Mesendoderm (in vitro differentiated cells): ENCODE data around the gene BCAN.

Experiments
- DNase-seq: peaks from one replicate; pipeline ENCODE4 v3.0.0; 2013
- H2AK5ac ChIP-seq: 2 replicates; pipeline ENCODE4 v1.6.1; 2013; ENCODE audit warnings: low read length, inconsistent platforms
- H2BK120ac ChIP-seq: 2 replicates; pipeline ENCODE4 v1.6.1; 2013; ENCODE audit warnings: low read depth, mild to moderate bottlenecking, low read length, moderate library complexity, mixed read lengths
- H2BK15ac ChIP-seq: replicated peaks from 2 replicates; pipeline ENCODE4 v1.6.1; 2013; ENCODE audit warnings: low read depth, mild to moderate bottlenecking, moderate library complexity
- H2BK5ac ChIP-seq: 2 replicates; pipeline ENCODE4 v1.6.1; 2013; ENCODE audit warnings: low read length, inconsistent platforms
- H3K18ac ChIP-seq: 2 replicates; pipeline ENCODE4 v1.6.1; 2013; ENCODE audit warnings: mild to moderate bottlenecking, low read length, mixed read lengths
- H3K23ac ChIP-seq: one replicate; pipeline ENCODE4 v1.6.1; 2013; ENCODE audit warnings: low read length
- H3K27ac ChIP-seq: 2 replicates; pipeline ENCODE4 v1.5.1; 2013; ENCODE audit warnings: low read depth, mild to moderate bottlenecking, inconsistent platforms, low read length, moderate library complexity
- H3K27me3 ChIP-seq: 2 replicates; pipeline ENCODE4 v1.6.1; 2013; ENCODE audit warnings: low read length, control low read depth, mild to moderate bottlenecking, inconsistent platforms; ENCODE audit not compliant: insufficient read depth, poor library complexity
- H3K36me3 ChIP-seq: 2 replicates; pipeline ENCODE4 v1.6.1; 2013; ENCODE audit warnings: low read length, inconsistent platforms; ENCODE audit not compliant: control insufficient read depth, insufficient read depth
- H3K4ac ChIP-seq: one replicate; pipeline ENCODE4 v1.6.1; 2013; ENCODE audit warnings: low read depth, mild to moderate bottlenecking, low read length, moderate library complexity
- H3K4me1 ChIP-seq: 2 replicates; pipeline ENCODE4 v1.6.1; 2013; ENCODE audit warnings: low read depth, low read length, inconsistent platforms; ENCODE audit not compliant: control insufficient read depth
- H3K4me2 ChIP-seq: 2 replicates; pipeline ENCODE4 v1.6.1; 2013; ENCODE audit warnings: low read length
- H3K4me3 ChIP-seq: 2 replicates; pipeline ENCODE4 v1.5.1; 2013; ENCODE audit warnings: mild to moderate bottlenecking, low read length
- H3K56ac ChIP-seq: one replicate; pipeline ENCODE4 v1.6.1; 2013; ENCODE audit warnings: low read length
- H3K79me1 ChIP-seq: 2 replicates; pipeline ENCODE4 v1.6.1; 2013; ENCODE audit warnings: low read length, inconsistent platforms
- H3K79me2 ChIP-seq: 2 replicates; pipeline ENCODE4 v1.6.1; 2013; ENCODE audit warnings: mild to moderate bottlenecking, low read length; ENCODE audit not compliant: control insufficient read depth, insufficient read depth
- H3K9ac ChIP-seq: 2 replicates; pipeline ENCODE4 v1.6.1; 2013; ENCODE audit warnings: low read length, inconsistent platforms
- H4K5ac ChIP-seq: one replicate; pipeline ENCODE4 v1.6.1; 2013; ENCODE audit warnings: low read length
- H4K8ac ChIP-seq: one replicate; pipeline ENCODE4 v1.6.1; 2013; ENCODE audit warnings: low read depth, mild to moderate bottlenecking, control low read depth, low read length, moderate library complexity
- WGBS: extraction: QIAGEN DNeasy Blood & Tissue Kit; methylation state at CpG from one replicate; pipeline ENCODE4 v1.1.7; 2013; ENCODE audit warnings: low lambda C conversion rate, missing lambda C conversion rate; ENCODE audit not compliant: insufficient coverage; ENCODE audit errors: extremely low coverage; 5-methylcytosine and 5-hydroxymethylcytosine counted together

BCAN gene

DNA sequence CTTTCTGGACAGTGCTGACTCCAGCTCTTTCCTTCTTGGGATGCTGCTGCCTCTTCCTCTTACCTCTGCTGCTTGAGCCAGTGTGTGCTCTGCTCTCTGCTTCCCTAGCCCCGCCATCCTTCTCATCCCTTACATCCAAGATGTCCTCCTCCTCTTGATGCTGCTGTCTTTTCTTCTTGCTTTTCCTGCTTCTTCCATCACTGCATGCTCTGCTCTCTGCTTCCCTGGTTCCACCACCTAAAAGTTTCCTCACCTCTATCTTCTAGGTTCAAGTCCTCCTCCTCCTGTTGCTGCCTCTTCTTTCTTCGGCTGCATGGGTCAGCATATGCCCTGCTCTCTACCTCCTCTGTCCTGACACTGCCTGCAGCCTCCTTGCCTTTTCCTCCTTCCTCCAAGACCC, 46.9 kb upstream of the BCAN start:
- Histone ChIP-seq H3K4me3 (no peak overlapping the region), H3K4me1 (no peaks in the 10 kb centered on the region), H3K9ac (no peak overlapping the region), H3K56ac (no peak overlapping the region), H2BK15ac (no peak overlapping the region), H3K79me2 (peaks cover 5% of the 10 kb centered on the region), H4K8ac (no peak overlapping the region), H3K4ac (no peak overlapping the region), H3K36me3 (peaks cover 9% of the 10 kb centered on the region), H2BK120ac (no peak overlapping the region), H2AK5ac (no peak overlapping the region), H3K4me2 (no peak overlapping the region), H3K18ac (no peak overlapping the region), H3K27ac (no peak overlapping the region), H3K79me1 (peaks cover 14% of the 10 kb centered on the region), H2BK5ac (no peak overlapping the region), H3K23ac (no peak overlapping the region), H4K5ac (no peak overlapping the region), H3K27me3 (no peaks in the 10 kb centered on the region)
- WGBS = no CpG with 5 or more reads among the region's 2 CpGs
- no peak for DNase-seq

DNA sequence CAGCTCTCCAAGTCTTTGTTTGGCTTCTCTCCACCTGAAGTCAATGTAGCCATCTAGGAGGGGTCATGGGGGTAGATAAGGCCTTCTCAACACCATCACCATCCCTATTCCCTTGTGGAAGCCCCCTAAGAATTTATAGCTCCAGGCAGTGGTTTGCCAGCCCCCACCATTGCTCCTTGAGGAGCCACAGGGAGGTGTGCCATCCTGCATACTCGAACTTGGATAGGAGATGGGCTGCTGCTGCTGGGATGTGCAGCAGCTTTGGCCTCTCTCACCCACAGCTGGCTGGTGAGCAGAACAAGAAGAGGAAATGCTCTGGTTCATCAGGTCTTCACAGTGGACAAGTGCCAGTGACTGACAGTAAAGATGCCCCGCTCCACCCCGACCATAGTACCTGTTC, 45.5 kb upstream of the BCAN start:
- Histone ChIP-seq H3K27ac (no peak overlapping the region), H3K4me2 (no peak overlapping the region), H3K79me2 (peaks cover 13% of the 10 kb centered on the region), H2BK5ac (no peak overlapping the region), H3K79me1 (peaks cover 14% of the 10 kb centered on the region), H3K36me3 (peaks cover 9% of the 10 kb centered on the region), H4K8ac (no peak overlapping the region), H3K4me3 (no peak overlapping the region), H3K56ac (no peak overlapping the region), H3K18ac (no peak overlapping the region), H3K4ac (no peak overlapping the region), H3K27me3 (no peaks in the 10 kb centered on the region), H3K4me1 (no peaks in the 10 kb centered on the region), H4K5ac (no peak overlapping the region), H2AK5ac (no peak overlapping the region), H2BK120ac (no peak overlapping the region), H2BK15ac (no peak overlapping the region), H3K23ac (no peak overlapping the region), H3K9ac (no peak overlapping the region)
- DNase-seq = no peak
- no CpG with 5 or more reads among the region's 3 CpGs for WGBS

DNA sequence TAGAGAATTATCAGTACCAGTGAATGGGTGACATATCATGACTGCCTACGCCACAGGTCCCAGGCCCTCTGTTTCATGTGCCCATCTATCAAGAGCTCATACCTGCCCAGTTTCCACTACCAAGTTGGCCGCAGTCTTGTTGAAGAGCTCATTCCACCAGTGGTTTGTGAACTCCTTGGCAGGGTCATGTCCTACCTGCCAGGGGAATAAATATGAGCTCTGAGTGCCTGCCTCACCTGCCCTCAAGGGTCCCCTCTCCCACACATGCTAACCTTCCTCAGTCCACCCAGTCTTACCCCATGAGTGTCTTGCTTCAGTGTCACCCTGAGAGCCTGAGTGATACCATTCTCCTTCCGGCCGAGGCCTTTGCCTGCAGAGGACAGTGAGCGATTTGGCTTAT, 43.8 kb upstream of the BCAN start:
- WGBS = no CpG with 5 or more reads among the region's 5 CpGs

DNA sequence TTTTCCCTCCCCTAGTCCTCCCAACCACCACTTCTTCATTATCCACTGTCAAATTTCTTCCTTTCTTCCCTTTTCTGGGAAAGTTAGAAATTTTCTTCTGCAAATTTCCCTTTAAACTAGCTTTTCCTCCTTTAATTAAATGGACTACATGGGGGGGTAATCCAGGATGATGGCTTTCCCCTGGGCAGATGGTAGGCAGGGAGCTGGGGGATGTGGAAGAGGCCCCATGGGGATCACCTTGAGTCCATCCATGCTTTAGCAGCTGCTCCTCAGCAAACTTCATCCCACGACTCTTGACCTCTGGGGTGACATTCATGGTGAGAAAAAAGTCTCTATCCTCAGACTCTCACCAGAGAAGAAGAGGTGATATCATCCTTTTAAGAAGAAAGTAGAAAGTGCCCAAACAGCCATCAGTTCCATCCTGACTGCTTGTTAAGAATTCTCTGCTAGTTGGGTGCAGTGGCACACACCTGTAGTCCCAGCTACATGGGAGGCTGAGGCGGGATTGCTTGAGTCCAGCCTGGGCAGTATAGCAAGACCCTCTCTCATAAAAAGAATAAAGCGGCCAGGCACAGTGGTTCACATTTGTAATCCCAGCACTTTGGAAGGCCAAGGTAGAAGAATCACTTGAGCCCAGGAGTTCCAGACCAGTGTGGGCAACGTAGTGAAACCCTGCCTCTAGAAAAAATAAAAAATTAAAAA, 43.0 kb upstream of the BCAN start:
- Histone ChIP-seq H3K79me1 (peaks cover 14% of the 10 kb centered on the region), H4K8ac (no peak overlapping the region), H3K4me1 (no peaks in the 10 kb centered on the region), H2BK120ac (no peak overlapping the region), H3K9ac (no peak overlapping the region), H3K79me2 (peaks cover 13% of the 10 kb centered on the region), H3K4me2 (no peak overlapping the region), H3K36me3 (peaks cover 9% of the 10 kb centered on the region), H2BK5ac (no peak overlapping the region), H3K18ac (no peak overlapping the region), H3K4ac (no peak overlapping the region), H4K5ac (no peak overlapping the region), H2AK5ac (no peak overlapping the region), H3K27ac (no peak overlapping the region), H2BK15ac (no peak overlapping the region), H3K56ac (no peak overlapping the region), H3K23ac (no peak overlapping the region), H3K27me3 (no peaks in the 10 kb centered on the region), H3K4me3 (no peak overlapping the region)
- WGBS = no CpG with 5 or more reads among the region's 4 CpGs
- DNase-seq = no peak

More for the DNA sequence above, 43.8 kb upstream of the BCAN start:
- H3K36me3 ChIP-seq = peaks cover 9% of the 10 kb centered on the region
- H2BK120ac ChIP-seq = no peak overlapping the region
- H2BK15ac ChIP-seq = no peak overlapping the region
- H3K56ac ChIP-seq = no peak overlapping the region
- no peak overlapping the region for H4K5ac ChIP-seq
- no peak overlapping the region for H3K23ac ChIP-seq
- no peak overlapping the region for H3K4me2 ChIP-seq
- no peak overlapping the region for H2AK5ac ChIP-seq
- no peak overlapping the region for H3K4me3 ChIP-seq
- peaks cover 14% of the 10 kb centered on the region for H3K79me1 ChIP-seq
- H2BK5ac ChIP-seq = no peak overlapping the region
- no peak overlapping the region for H3K9ac ChIP-seq
- peaks cover 13% of the 10 kb centered on the region for H3K79me2 ChIP-seq
- no peak overlapping the region for H4K8ac ChIP-seq
- no peaks in the 10 kb centered on the region for H3K4me1 ChIP-seq
- no peak for DNase-seq
- H3K18ac ChIP-seq = no peak overlapping the region
- H3K27me3 ChIP-seq = no peaks in the 10 kb centered on the region
- H3K4ac ChIP-seq = no peak overlapping the region
- no peak overlapping the region for H3K27ac ChIP-seq

DNA sequence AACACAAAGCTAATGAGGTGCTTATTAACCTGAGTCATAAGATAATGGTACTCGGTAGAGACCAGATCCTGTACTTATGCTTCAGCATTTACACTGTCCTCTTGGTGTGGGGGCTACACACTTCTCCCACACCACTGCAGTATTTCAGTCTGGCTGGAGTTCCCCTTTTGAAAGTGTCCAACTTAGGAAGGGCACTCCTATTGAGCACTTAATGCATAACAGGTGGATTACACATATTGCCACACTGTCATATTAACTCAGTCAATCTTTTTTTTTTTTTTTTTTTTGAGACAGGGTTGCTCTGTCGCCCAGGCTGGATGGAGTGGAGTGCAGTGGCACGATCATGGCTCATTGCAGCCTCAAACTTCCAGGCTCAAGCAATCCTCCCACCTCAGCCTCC, 42.1 kb upstream of the BCAN start:
- H4K8ac ChIP-seq = no peak overlapping the region
- H3K27ac ChIP-seq = no peak overlapping the region
- no CpG with 5 or more reads among the region's 3 CpGs for WGBS
- no peak overlapping the region for H2BK5ac ChIP-seq
- no peak overlapping the region for H3K4me2 ChIP-seq
- peaks cover 14% of the 10 kb centered on the region for H3K79me1 ChIP-seq
- H3K79me2 ChIP-seq = peaks cover 13% of the 10 kb centered on the region
- H3K36me3 ChIP-seq = peaks cover 6% of the 10 kb centered on the region
- no peaks in the 10 kb centered on the region for H3K4me1 ChIP-seq
- H3K9ac ChIP-seq = no peak overlapping the region
- no peak overlapping the region for H3K23ac ChIP-seq
- no peaks in the 10 kb centered on the region for H3K27me3 ChIP-seq
- H2AK5ac ChIP-seq = no peak overlapping the region
- no peak overlapping the region for H4K5ac ChIP-seq
- no peak overlapping the region for H2BK120ac ChIP-seq
- no peak overlapping the region for H3K4me3 ChIP-seq
- no peak for DNase-seq
- no peak overlapping the region for H3K4ac ChIP-seq
- H2BK15ac ChIP-seq = no peak overlapping the region
- H3K18ac ChIP-seq = no peak overlapping the region
- no peak overlapping the region for H3K56ac ChIP-seq

DNA sequence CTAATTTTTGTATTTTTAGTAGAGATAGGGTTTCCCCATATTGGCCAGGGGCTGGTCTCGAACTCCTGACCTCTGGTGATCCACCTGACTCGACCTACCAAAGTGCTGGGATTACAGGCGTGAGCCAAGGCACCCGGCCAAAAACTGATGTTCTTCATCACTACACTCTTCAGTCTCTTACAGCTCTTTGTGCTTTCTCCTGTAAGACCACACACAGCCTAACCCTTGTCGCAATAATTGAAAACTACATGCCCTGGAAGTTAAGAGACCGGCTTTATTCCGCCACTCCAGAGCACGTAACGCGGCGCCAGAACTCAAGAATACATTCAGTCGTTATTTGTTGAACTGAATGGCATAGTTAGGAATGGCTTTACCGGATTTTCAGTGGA, 41.2 kb upstream of the BCAN start:
- Histone ChIP-seq H3K36me3 (peaks cover 5% of the 10 kb centered on the region), H3K56ac (peak overlapping the region; percentile 93), H3K4me2 (peak overlapping the region; percentile 89), H4K5ac (no peak overlapping the region), H3K4me1 (no peaks in the 10 kb centered on the region), H2BK15ac (no peak overlapping the region), H3K79me1 (peaks cover 14% of the 10 kb centered on the region), H2BK120ac (no peak overlapping the region), H3K79me2 (peaks cover 13% of the 10 kb centered on the region), H3K4ac (peak overlapping the region; percentile 84), H4K8ac (no peak overlapping the region), H3K4me3 (peak overlapping the region; percentile 85), H3K27me3 (no peaks in the 10 kb centered on the region), H3K27ac (no peak overlapping the region), H3K18ac (peak overlapping the region; percentile 55), H3K23ac (no peak overlapping the region), H2AK5ac (no peak overlapping the region), H2BK5ac (no peak overlapping the region), H3K9ac (peak overlapping the region; percentile 85)
- no peak for DNase-seq
- no CpG with 5 or more reads among the region's 13 CpGs for WGBS
